ENCODE results near the gene CCNJ.
"Not testable (repeated sequence)": the region's sequence is repeated elsewhere in the genome, so short reads cannot be mapped to it uniquely, and the experiment has no call there.

The CCNJ gene

GRCh38 chr10:96043033-96043892 is at the start of gene CCNJ:
TSS of gene CCNJ (plus strand) at chr10:96043583. CDS start at chr10:96044394, 811 bp downstream.
- DNase-seq (ENCODE audit: low spot score), result peak; percentile 91

GRCh38 chr10:95994376-95994775 is 49.0 kb upstream of the CCNJ start:
- not testable (repeated sequence) for DNase-seq (ENCODE audit: low spot score)

GRCh38 chr10:95998255-95998784 is 45.1 kb upstream of the CCNJ start:
- no peak for DNase-seq (ENCODE audit: low spot score)

- no peak for DNase-seq (ENCODE audit: low spot score)
Observed at GRCh38 chr10:96013956-96014355, 29.4 kb upstream of the CCNJ start.

GRCh38 chr10:96014473-96015102 is 28.8 kb upstream of the CCNJ start:
- no peak for DNase-seq (ENCODE audit: low spot score)

- DNase-seq (ENCODE audit: low spot score), result peak; percentile 74
Observed at GRCh38 chr10:96017191-96017687, 26.1 kb upstream of the CCNJ start.

GRCh38 chr10:96021332-96021731 is 22.1 kb upstream of the CCNJ start:
- no peak for DNase-seq (ENCODE audit: low spot score)

- DNase-seq (ENCODE audit: low spot score), result no peak
Observed at GRCh38 chr10:96022739-96023138, 20.6 kb upstream of the CCNJ start.

GRCh38 chr10:96023168-96023567 is 20.2 kb upstream of the CCNJ start:
- no peak for DNase-seq (ENCODE audit: low spot score)

- peak; percentile 70 for DNase-seq (ENCODE audit: low spot score)
Observed at GRCh38 chr10:96025566-96025965, 17.8 kb upstream of the CCNJ start.

- peak; percentile 22 for DNase-seq (ENCODE audit: low spot score)
Observed at GRCh38 chr10:96034625-96035024, 8.8 kb upstream of the CCNJ start.

- no peak for DNase-seq (ENCODE audit: low spot score)
Observed at GRCh38 chr10:96038476-96039387, 4.7 kb upstream of the CCNJ start.

- DNase-seq (ENCODE audit: low spot score), result no peak
Observed at GRCh38 chr10:96041146-96041545, 2.2 kb upstream of the CCNJ start.

GRCh38 chr10:96043893-96044715 is 721 bp downstream of the CCNJ start:
- DNase-seq (ENCODE audit: low spot score), result peak; percentile 55

GRCh38 chr10:96044736-96045135 is 1.4 kb downstream of the CCNJ start:
- peak; percentile 26 for DNase-seq (ENCODE audit: low spot score)

- no peak for DNase-seq (ENCODE audit: low spot score)
Observed at GRCh38 chr10:96046546-96046945, 3.2 kb downstream of the CCNJ start.

GRCh38 chr10:96047004-96047649 is 3.7 kb downstream of the CCNJ start:
- DNase-seq (ENCODE audit: low spot score), result peak; percentile 3

- DNase-seq (ENCODE audit: low spot score), result not testable (repeated sequence)
Observed at GRCh38 chr10:96047925-96048324, 4.5 kb downstream of the CCNJ start.

GRCh38 chr10:96049340-96049739 is 6.0 kb downstream of the CCNJ start:
- DNase-seq (ENCODE audit: low spot score), result no peak

GRCh38 chr10:96053985-96054384 is 10.6 kb downstream of the CCNJ start:
- no peak for DNase-seq (ENCODE audit: low spot score)
